Panc1 (cell line): ENCODE data around the gene GORASP2. TPM values are rescaled to one million over a fixed set of nuclear protein-coding genes. Genes with fewer than 3 reads are reported as not detected.

ENCODE experiments used
- ATAC-seq: fragments of 200-7000 bp; cut with Tn5 transposase; 2 replicates; pipeline ENCODE4 v1.9.1; 2020; ENCODE audit warnings: mild to moderate bottlenecking, moderate library complexity
- BruUV-seq: library from RNA; stranded (reverse); fragments of 400-500 nt; replicated peaks from 2 replicates; lab custom pipeline; 2021; lab: Mats Ljungman, UMichigan
- CTCF ChIA-PET: fragments of 300-600 bp; sonication (Branson Sonifier 250); formaldehyde crosslinking; loops from one replicate; lab custom pipeline; 2022; ENCODE audit warnings: antibody characterized with exemption; lab: Charles Lee
- POLR2A ChIA-PET: fragments of 300-600 bp; sonication (Branson Sonifier 250); formaldehyde crosslinking; loops from one replicate; lab custom pipeline; 2022; ENCODE audit warnings: antibody characterized with exemption; lab: Charles Lee
- DNase-seq: peaks from one replicate; pipeline ENCODE4 v3.0.0-alpha.2; 2010; ENCODE audit warnings: low read depth, low spot score
- H3K27ac ChIP-seq: 2 replicates; pipeline ENCODE4 v1.5.1; 2011; ENCODE audit warnings: mild to moderate bottlenecking, low read length, inconsistent platforms
- H3K27me3 ChIP-seq: fragments of 200-500 bp; sonication (Bioruptor generic); 2 replicates; pipeline ENCODE4 v1.6.0; 2014; ENCODE audit warnings: low read length, inconsistent platforms; ENCODE audit not compliant: control insufficient read depth, insufficient read depth
- H3K36me3 ChIP-seq: fragments of 200-500 bp; sonication (Bioruptor generic); 2 replicates; pipeline ENCODE4 v1.5.1; 2014; ENCODE audit warnings: inconsistent platforms, mild to moderate bottlenecking, low read length, moderate library complexity; ENCODE audit not compliant: control insufficient read depth, insufficient read depth
- H3K4me1 ChIP-seq: 2 replicates; pipeline ENCODE4 v1.5.1; 2011; ENCODE audit warnings: inconsistent platforms, mild to moderate bottlenecking, low read length, moderate library complexity; ENCODE audit not compliant: control insufficient read depth, insufficient read depth
- H3K4me3 ChIP-seq, 2 experiments: 2 replicates each; pipeline ENCODE4 v1.5.1; 2011 to 2012; ENCODE audit warnings: low read depth in 2 of 2, low read length in 2 of 2, mild to moderate bottlenecking in 2 of 2, inconsistent platforms in 1 of 2, moderate library complexity in 1 of 2
- H3K9me3 ChIP-seq: fragments of 200-500 bp; sonication (Bioruptor generic); 2 replicates; pipeline ENCODE4 v1.5.1; 2014; ENCODE audit warnings: low read depth, mild to moderate bottlenecking, inconsistent platforms, low read length, moderate library complexity; ENCODE audit not compliant: control insufficient read depth, insufficient read depth
- POLR2AphosphoS5 ChIP-seq: IDR thresholded peaks from 2 replicates; pipeline ENCODE4 v1.6.1; 2012; ENCODE audit warnings: mild to moderate bottlenecking, low read depth, low read length, moderate library complexity
- SIN3A ChIP-seq: IDR thresholded peaks from 2 replicates; pipeline ENCODE4 v1.6.1; 2012; ENCODE audit warnings: low read depth, mild to moderate bottlenecking, low read length, moderate library complexity, borderline replicate concordance; ENCODE audit not compliant: insufficient read depth
- TCF7L2 ChIP-seq: IDR thresholded peaks from 2 replicates; pipeline ENCODE4 v1.6.1; 2011; ENCODE audit warnings: mild to moderate bottlenecking, low read depth, low read length, inconsistent platforms
- in situ Hi-C: cut with HindIII; loops from 2 replicates; pipeline ENCODE4 v1.10.0; 2016; ENCODE audit warnings: low sequenced_read_pairs, low pct_unique_long_range_greater_than_20kb
- intact Hi-C: fragments of 100-400 bp; cut with micrococcal nuclease; formaldehyde crosslinking; loops from one replicate; pipeline ENCODE4 v1.10.0; 2022; ENCODE audit not compliant: unreplicated experiment
- total RNA-seq: library from RNA; stranded (reverse); gene quantifications from one replicate; pipeline ENCODE4 v1.2.1, GENCODE V29; 2021; ENCODE audit not compliant: unreplicated experiment
- TF ChIP-seq, protein P1 (sequence below), 2 experiments: IDR thresholded peaks; 2 replicates each; pipeline ENCODE4 v1.6.1; 2011 to 2012; ENCODE audit warnings: low read depth in 2 of 2, control low read depth in 1 of 2, low read length in 1 of 2, mild to moderate bottlenecking in 1 of 2, moderate library complexity in 1 of 2; ENCODE audit not compliant: insufficient read depth in 1 of 2
- TF ChIP-seq, protein P2 (sequence below): fragments of 450-650 bp; IDR thresholded peaks from 2 replicates; pipeline ENCODE4 v1.5.1; 2017; ENCODE audit warnings: mild to moderate bottlenecking

The GORASP2 gene
- total RNA-seq, 1 experiment from 2014 or later: 62.5 TPM

DNA sequence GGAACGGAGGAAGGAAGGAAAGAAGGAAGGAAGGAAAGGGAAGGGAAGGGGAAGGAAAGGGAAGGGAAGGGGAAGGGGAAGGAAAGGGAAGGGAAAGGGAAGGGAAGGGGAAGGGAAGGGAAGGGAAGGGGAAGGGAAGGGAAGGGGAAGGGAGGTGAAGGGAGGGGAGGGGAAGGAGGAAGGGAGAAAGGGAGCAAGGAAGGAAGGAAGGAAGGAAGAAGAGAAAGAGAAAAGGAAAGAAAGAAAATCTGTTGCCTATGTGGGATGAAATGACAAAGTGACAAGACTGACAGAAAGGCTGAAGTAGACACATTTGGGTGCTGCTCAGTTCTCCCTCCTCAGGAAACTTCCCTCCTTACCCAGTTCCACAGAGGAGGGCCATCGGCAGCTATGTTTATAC is 46.3 kb upstream of the GORASP2 start:
- no peak for TF ChIP-seq POLR2AphosphoS5
- TF ChIP-seq SIN3A: no peak
- H3K4me3 ChIP-seq: no peak overlapping the region
- CTCF ChIA-PET: no interaction called here
- ATAC-seq (no peak), DNase-seq (no peak)
- no peaks in the 10 kb centered on the region for H3K9me3 ChIP-seq
- POLR2A ChIA-PET: interaction anchor here (0.7 kb wide), 1 partner anchor 16 kb away, joined by 9 read pairs; no protein-coding TSS in a partner anchor
- no peaks in the 10 kb centered on the region for H3K4me1 ChIP-seq
- no peak overlapping the region for H3K27ac ChIP-seq
- H3K27me3 ChIP-seq: peaks cover 5% of the 10 kb centered on the region; the same call in 1 of the 2 replicates
- intact Hi-C loops: no loop called here
- in situ Hi-C loops: no loop called here
- BruUV-seq: no TSS peak
- no peaks in the 10 kb centered on the region for H3K36me3 ChIP-seq

DNA sequence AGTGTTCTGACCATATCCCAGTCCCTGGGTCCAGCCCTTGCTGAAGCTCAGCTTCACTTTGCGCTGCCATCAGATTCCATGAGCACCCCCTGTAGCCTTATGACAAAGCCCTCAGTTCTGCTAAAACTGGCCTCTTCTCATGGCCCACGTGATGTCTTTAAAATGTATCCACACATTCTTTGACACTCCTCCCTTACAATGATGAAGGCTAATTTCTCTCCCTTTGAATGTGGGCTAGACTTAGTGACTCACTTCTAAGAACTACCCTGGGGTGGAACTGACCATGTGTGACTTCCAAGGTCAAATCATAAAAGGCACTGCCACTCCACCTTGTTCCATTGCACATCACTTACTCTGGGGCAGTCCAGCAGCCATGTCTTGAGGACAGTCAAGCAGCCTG is 45.4 kb upstream of the GORASP2 start:
- BruUV-seq: no TSS peak
- H3K4me1 ChIP-seq: no peaks in the 10 kb centered on the region
- no peaks in the 10 kb centered on the region for H3K36me3 ChIP-seq
- H3K27me3 ChIP-seq: peaks cover 5% of the 10 kb centered on the region; the same call in 1 of the 2 replicates
- no peak overlapping the region for H3K27ac ChIP-seq
- TF ChIP-seq, protein P1, sequence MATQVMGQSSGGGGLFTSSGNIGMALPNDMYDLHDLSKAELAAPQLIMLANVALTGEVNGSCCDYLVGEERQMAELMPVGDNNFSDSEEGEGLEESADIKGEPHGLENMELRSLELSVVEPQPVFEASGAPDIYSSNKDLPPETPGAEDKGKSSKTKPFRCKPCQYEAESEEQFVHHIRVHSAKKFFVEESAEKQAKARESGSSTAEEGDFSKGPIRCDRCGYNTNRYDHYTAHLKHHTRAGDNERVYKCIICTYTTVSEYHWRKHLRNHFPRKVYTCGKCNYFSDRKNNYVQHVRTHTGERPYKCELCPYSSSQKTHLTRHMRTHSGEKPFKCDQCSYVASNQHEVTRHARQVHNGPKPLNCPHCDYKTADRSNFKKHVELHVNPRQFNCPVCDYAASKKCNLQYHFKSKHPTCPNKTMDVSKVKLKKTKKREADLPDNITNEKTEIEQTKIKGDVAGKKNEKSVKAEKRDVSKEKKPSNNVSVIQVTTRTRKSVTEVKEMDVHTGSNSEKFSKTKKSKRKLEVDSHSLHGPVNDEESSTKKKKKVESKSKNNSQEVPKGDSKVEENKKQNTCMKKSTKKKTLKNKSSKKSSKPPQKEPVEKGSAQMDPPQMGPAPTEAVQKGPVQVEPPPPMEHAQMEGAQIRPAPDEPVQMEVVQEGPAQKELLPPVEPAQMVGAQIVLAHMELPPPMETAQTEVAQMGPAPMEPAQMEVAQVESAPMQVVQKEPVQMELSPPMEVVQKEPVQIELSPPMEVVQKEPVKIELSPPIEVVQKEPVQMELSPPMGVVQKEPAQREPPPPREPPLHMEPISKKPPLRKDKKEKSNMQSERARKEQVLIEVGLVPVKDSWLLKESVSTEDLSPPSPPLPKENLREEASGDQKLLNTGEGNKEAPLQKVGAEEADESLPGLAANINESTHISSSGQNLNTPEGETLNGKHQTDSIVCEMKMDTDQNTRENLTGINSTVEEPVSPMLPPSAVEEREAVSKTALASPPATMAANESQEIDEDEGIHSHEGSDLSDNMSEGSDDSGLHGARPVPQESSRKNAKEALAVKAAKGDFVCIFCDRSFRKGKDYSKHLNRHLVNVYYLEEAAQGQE (IDR thresholded peaks at IDR 0.05; ENCODE audit: insufficient read depth in 1 of 2, low read depth in 2 of 2, low read length in 1 of 2): no peak
- TF ChIP-seq TCF7L2 (no peak), SIN3A (no peak), POLR2AphosphoS5 (no peak)
- TF ChIP-seq, protein P2, sequence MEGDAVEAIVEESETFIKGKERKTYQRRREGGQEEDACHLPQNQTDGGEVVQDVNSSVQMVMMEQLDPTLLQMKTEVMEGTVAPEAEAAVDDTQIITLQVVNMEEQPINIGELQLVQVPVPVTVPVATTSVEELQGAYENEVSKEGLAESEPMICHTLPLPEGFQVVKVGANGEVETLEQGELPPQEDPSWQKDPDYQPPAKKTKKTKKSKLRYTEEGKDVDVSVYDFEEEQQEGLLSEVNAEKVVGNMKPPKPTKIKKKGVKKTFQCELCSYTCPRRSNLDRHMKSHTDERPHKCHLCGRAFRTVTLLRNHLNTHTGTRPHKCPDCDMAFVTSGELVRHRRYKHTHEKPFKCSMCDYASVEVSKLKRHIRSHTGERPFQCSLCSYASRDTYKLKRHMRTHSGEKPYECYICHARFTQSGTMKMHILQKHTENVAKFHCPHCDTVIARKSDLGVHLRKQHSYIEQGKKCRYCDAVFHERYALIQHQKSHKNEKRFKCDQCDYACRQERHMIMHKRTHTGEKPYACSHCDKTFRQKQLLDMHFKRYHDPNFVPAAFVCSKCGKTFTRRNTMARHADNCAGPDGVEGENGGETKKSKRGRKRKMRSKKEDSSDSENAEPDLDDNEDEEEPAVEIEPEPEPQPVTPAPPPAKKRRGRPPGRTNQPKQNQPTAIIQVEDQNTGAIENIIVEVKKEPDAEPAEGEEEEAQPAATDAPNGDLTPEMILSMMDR: no peak
- ChIA-PET CTCF (no interaction called here), POLR2A (no interaction called here)
- H3K9me3 ChIP-seq: no peaks in the 10 kb centered on the region
- intact Hi-C loops (no loop called here), in situ Hi-C loops (no loop called here)
- ATAC-seq (no peak), DNase-seq (no peak)
- no peak overlapping the region for H3K4me3 ChIP-seq

DNA sequence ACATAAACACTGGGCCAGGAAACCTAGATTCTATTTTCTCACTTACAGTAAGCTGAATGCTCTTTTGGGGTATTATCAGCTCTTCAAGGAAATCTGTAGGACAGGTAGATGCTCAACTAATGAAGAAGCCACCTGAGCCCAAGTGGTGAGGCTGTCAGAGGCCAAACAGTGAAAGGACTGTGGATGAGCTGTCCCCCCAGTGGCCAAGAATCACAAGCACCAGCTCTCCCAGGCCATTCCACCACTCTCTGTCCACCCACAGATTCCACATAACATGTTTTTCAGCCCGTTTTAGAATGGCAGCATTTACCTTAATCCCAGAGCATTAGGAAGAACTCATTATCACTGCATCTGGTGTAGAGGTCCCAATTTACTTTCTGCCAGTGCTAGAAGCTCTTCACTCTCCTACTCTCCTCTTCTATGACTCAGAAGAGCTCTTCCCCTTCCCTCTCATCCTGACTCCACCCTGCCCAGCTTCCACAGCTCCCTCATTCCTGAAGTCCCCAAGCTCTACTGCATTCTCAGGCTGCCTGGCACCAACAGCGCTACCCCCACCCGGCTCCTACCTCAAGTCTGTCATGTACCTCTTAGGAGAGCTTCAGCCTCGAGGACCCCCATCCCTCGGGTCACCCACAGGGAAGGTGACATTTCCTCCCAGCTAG is 43.8 kb upstream of the GORASP2 start:
- H3K27me3 ChIP-seq: peaks cover 10% of the 10 kb centered on the region; the same call in 1 of the 2 replicates
- in situ Hi-C loops: no loop called here
- TF ChIP-seq TCF7L2 (no peak), SIN3A (no peak), POLR2AphosphoS5 (no peak)
- TF ChIP-seq, protein P2: no peak
- TF ChIP-seq, protein P1 (IDR thresholded peaks at IDR 0.05; ENCODE audit: insufficient read depth in 1 of 2, low read depth in 2 of 2, low read length in 1 of 2): no peak
- no peak for DNase-seq
- H3K4me1 ChIP-seq: no peaks in the 10 kb centered on the region
- ATAC-seq: no peak
- no TSS peak for BruUV-seq
- ChIA-PET CTCF (no interaction called here), POLR2A (no interaction called here)
- H3K36me3 ChIP-seq: no peaks in the 10 kb centered on the region
- H3K4me3 ChIP-seq: no peak overlapping the region
- no peaks in the 10 kb centered on the region for H3K9me3 ChIP-seq
- H3K27ac ChIP-seq: no peak overlapping the region
- intact Hi-C loops: no loop called here
